Uterus (tissue), 4 donors: ENCODE data around the gene ZC3H12A. TPM values are rescaled to one million over a fixed set of nuclear protein-coding genes. Genes with fewer than 3 reads are reported as not detected.

Experiments
- DNase-seq, 2 donors: peaks; one replicate each; pipeline ENCODE4 v3.0.0-alpha.2; 2019 to 2020
- H3K27ac ChIP-seq, 2 donors: fragments of 200-600 bp; sonication (generic); 1 replicate in 1 of 2; 2 replicates in 1 of 2; pipeline ENCODE4 v1.5.1; 2016 to 2018
- H3K27me3 ChIP-seq, 2 donors: fragments of 200-600 bp; sonication (generic); one replicate each; pipeline ENCODE4 v1.5.1; 2018 to 2019; ENCODE audit warnings: control low read depth in 1 of 2
- H3K36me3 ChIP-seq, 2 donors: fragments of 200-600 bp; sonication (generic); one replicate each; pipeline ENCODE4 v1.5.1; 2019; ENCODE audit warnings: control low read depth in 1 of 2
- H3K4me1 ChIP-seq, 2 donors: fragments of 200-600 bp; sonication (generic); one replicate each; pipeline ENCODE4 v1.5.1; 2018 to 2019; ENCODE audit warnings: control low read depth in 1 of 2
- H3K4me3 ChIP-seq, 2 donors: fragments of 200-600 bp; sonication (generic); 1 replicate in 1 of 2; 2 replicates in 1 of 2; pipeline ENCODE4 v1.5.1; 2018 to 2019; ENCODE audit warnings: mild to moderate bottlenecking in 1 of 2
- H3K9me3 ChIP-seq, 2 donors: fragments of 200-600 bp; sonication (generic); one replicate each; pipeline ENCODE4 v1.5.1; 2019; ENCODE audit warnings: control low read depth in 1 of 2
- CTCF ChIP-seq, 4 experiments: fragments of 200-600 bp in 2 of 4; fragments of 450-650 bp in 2 of 4; sonication (generic) in 2 of 4; IDR thresholded peaks; one replicate each; pipeline ENCODE4 v1.5.1; 2016 to 2019; ENCODE audit warnings: antibody characterized with exemption in 4 of 4, mild to moderate bottlenecking in 2 of 4, moderate library complexity in 1 of 4
- POLR2A ChIP-seq, 2 donors: fragments of 450-650 bp; IDR thresholded peaks; one replicate each; pipeline ENCODE4 v1.6.1; 2016; ENCODE audit warnings: antibody characterized with exemption in 2 of 2, mild to moderate bottlenecking in 1 of 2, moderate library complexity in 1 of 2
- intact Hi-C: fragments of 100-400 bp; cut with DNase I; formaldehyde crosslinking; loops from one replicate; pipeline ENCODE4 v1.15.1; 2023; ENCODE audit warnings: low total_unique reads
- total RNA-seq, 4 donors: library from RNA; depleted of rRNA in 3 of 4; stranded (reverse); fragments of >200 nt in 3 of 4; gene quantifications; one replicate each; pipeline versions ENCODE4 v1.1.0 to v1.2.4, GENCODE V29; 2014 to 2023
- donor health status: DM: yes; HTN: yes; CAD: no.

Gene ZC3H12A
- total RNA-seq, 4 donors from 2014 or later = 2.5 to 11.5 (median 8.5) TPM

GRCh38 chr1:37482796-37483744 is 8.7 kb downstream of the ZC3H12A start:
- no peak for DNase-seq
- no peaks in the 10 kb centered on the region for H3K27me3 ChIP-seq
- H3K27ac ChIP-seq = no peak overlapping the region
- intact Hi-C loops = no loop called here
- no peak overlapping the region for H3K4me3 ChIP-seq
- H3K36me3 ChIP-seq = no peaks in the 10 kb centered on the region
- H3K9me3 ChIP-seq = no peaks in the 10 kb centered on the region
- no peak for TF ChIP-seq POLR2A (IDR thresholded peaks at IDR 0.05)
- TF ChIP-seq CTCF (IDR thresholded peaks at IDR 0.05) = no peak
- peaks cover 0 to 21% of the 10 kb centered on the region in 2 donors for H3K4me1 ChIP-seq

GRCh38 chr1:37483785-37484184 is 9.4 kb downstream of the ZC3H12A start:
- TF ChIP-seq POLR2A (IDR thresholded peaks at IDR 0.05) = no peak
- no peak for TF ChIP-seq CTCF (IDR thresholded peaks at IDR 0.05)
- no peaks in the 10 kb centered on the region for H3K36me3 ChIP-seq
- H3K27ac ChIP-seq = peak overlapping the region in 1 of 2 donors; percentile 1
- no peaks in the 10 kb centered on the region for H3K27me3 ChIP-seq
- H3K9me3 ChIP-seq = no peaks in the 10 kb centered on the region
- H3K4me1 ChIP-seq = peaks cover 0 to 16% of the 10 kb centered on the region in 2 donors
- H3K4me3 ChIP-seq = no peak overlapping the region
- intact Hi-C loops = no loop called here
- DNase-seq = no peak

- intact Hi-C loops = no loop called here
- Histone ChIP-seq H3K36me3 (no peaks in the 10 kb centered on the region), H3K27ac (peak overlapping the region in 1 of 2 donors; percentile 79), H3K9me3 (no peaks in the 10 kb centered on the region), H3K27me3 (no peaks in the 10 kb centered on the region), H3K4me1 (peaks cover 0 to 9% of the 10 kb centered on the region in 2 donors), H3K4me3 (no peak overlapping the region)
- no peak for DNase-seq
- no peak for TF ChIP-seq CTCF (IDR thresholded peaks at IDR 0.05)
- no peak for TF ChIP-seq POLR2A (IDR thresholded peaks at IDR 0.05)
Observed at GRCh38 chr1:37484325-37485051, 10.1 kb downstream of the ZC3H12A start.

- no peak for DNase-seq
- Histone ChIP-seq H3K36me3 (no peaks in the 10 kb centered on the region), H3K4me1 (no peaks in the 10 kb centered on the region), H3K27me3 (no peaks in the 10 kb centered on the region), H3K4me3 (no peak overlapping the region), H3K9me3 (no peaks in the 10 kb centered on the region), H3K27ac (peak overlapping the region; percentile 61 to 79)
- intact Hi-C loops = no loop called here
- TF ChIP-seq CTCF (IDR thresholded peaks at IDR 0.05) (no peak), POLR2A (IDR thresholded peaks at IDR 0.05) (no peak)
Observed at GRCh38 chr1:37485902-37486679, 11.7 kb downstream of the ZC3H12A start.
